ENCODE measurements around the gene NKX2-1.

The NKX2-1 gene

DNA sequence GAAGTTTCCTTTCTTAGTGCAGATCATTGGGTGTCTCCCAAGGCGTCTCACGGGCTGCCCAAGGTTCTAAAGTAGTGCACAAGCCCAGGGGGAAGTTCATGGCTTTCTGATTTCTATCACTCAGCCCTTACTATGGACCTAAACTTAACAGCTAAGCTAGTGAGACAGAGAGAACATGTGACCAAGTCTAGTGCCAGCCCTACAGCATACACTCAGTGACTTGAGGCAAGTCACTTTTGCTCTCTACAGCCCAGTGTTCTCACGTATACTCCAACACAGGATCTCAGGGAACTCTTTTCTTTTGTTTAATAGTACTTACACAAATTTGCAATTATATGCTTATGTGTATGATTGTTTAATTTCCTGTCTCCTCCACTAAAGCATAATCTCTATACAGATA lies 48.6 kb downstream of the NKX2-1 start:
- Histone ChIP-seq H2BK12ac (ENCODE audit: low read length in 2 of 2) (no peak overlapping the region), H4K8ac (ENCODE audit: low read length) (no peak overlapping the region), H2AFZ (ENCODE audit: low read depth, low read length) (no peak overlapping the region), H3K36me3 (ENCODE audit: control insufficient read depth in 1 of 2, insufficient read depth in 2 of 2, low read depth in 1 of 2, low read length in 2 of 2) (no peaks in the 10 kb centered on the region), H3K9me3 (ENCODE audit: control insufficient read depth, low read length) (no peaks in the 10 kb centered on the region), H2BK120ac (ENCODE audit: low read depth, low read length) (no peak overlapping the region), H3K14ac (ENCODE audit: low read length in 2 of 2) (no peak overlapping the region), H3K4me3 (ENCODE audit: insufficient read depth in 1 of 2, low read depth in 1 of 2, low read length in 2 of 2) (no peak overlapping the region), H2BK15ac (ENCODE audit: low read depth, poor library complexity, severe bottlenecking) (no peak overlapping the region), H4K91ac (ENCODE audit: low read length) (no peak overlapping the region), H2BK5ac (ENCODE audit: low read depth, low read length, poor library complexity, severe bottlenecking) (no peak overlapping the region), H3K4me2 (ENCODE audit: low read length, poor library complexity, severe bottlenecking) (no peak overlapping the region), H3K18ac (ENCODE audit: low read depth in 1 of 2, low read length in 2 of 2) (no peak overlapping the region), H3K9ac (ENCODE audit: low read length) (no peak overlapping the region), H3K27ac (ENCODE audit: low read length, poor library complexity, severe bottlenecking) (no peak overlapping the region), H3K4ac (ENCODE audit: low read depth in 1 of 2, low read length in 2 of 2) (no peak overlapping the region), H3K23ac (ENCODE audit: low read length in 2 of 2) (no peak overlapping the region), H3K4me1 (ENCODE audit: control insufficient read depth, insufficient read depth, low read depth, low read length) (no peaks in the 10 kb centered on the region), H2AK5ac (ENCODE audit: low read length, severe bottlenecking) (no peak overlapping the region), H3K27me3 (ENCODE audit: control insufficient read depth in 1 of 2, insufficient read depth in 1 of 2, low read length in 2 of 2) (peaks cover 0 to 3% of the 10 kb centered on the region in 2 experiments), H3K79me1 (replicated peaks; ENCODE audit: low read length, poor library complexity, severe bottlenecking) (no peaks in the 10 kb centered on the region)
- WGBS, result 74% methylated on average over 2 of the region's 3 CpGs
- no peak for DNase-seq

- Histone ChIP-seq H3K4me3 (ENCODE audit: insufficient read depth in 1 of 2, low read depth in 1 of 2, low read length in 2 of 2) (no peak overlapping the region), H4K91ac (ENCODE audit: low read length) (no peak overlapping the region), H3K79me1 (replicated peaks; ENCODE audit: low read length, poor library complexity, severe bottlenecking) (no peaks in the 10 kb centered on the region), H3K23ac (ENCODE audit: low read length in 2 of 2) (no peak overlapping the region), H3K14ac (ENCODE audit: low read length in 2 of 2) (no peak overlapping the region), H3K27ac (ENCODE audit: low read length, poor library complexity, severe bottlenecking) (no peak overlapping the region), H3K18ac (ENCODE audit: low read depth in 1 of 2, low read length in 2 of 2) (no peak overlapping the region), H3K4me2 (ENCODE audit: low read length, poor library complexity, severe bottlenecking) (no peak overlapping the region), H3K4ac (ENCODE audit: low read depth in 1 of 2, low read length in 2 of 2) (no peak overlapping the region), H3K9ac (ENCODE audit: low read length) (no peak overlapping the region), H2BK5ac (ENCODE audit: low read depth, low read length, poor library complexity, severe bottlenecking) (no peak overlapping the region), H2AFZ (ENCODE audit: low read depth, low read length) (no peak overlapping the region), H3K27me3 (ENCODE audit: control insufficient read depth in 1 of 2, insufficient read depth in 1 of 2, low read length in 2 of 2) (peaks cover 0 to 3% of the 10 kb centered on the region in 2 experiments), H2BK15ac (ENCODE audit: low read depth, poor library complexity, severe bottlenecking) (no peak overlapping the region), H3K36me3 (ENCODE audit: control insufficient read depth in 1 of 2, insufficient read depth in 2 of 2, low read depth in 1 of 2, low read length in 2 of 2) (no peaks in the 10 kb centered on the region), H2BK120ac (ENCODE audit: low read depth, low read length) (no peak overlapping the region), H3K9me3 (ENCODE audit: control insufficient read depth, low read length) (no peaks in the 10 kb centered on the region), H2AK5ac (ENCODE audit: low read length, severe bottlenecking) (no peak overlapping the region), H4K8ac (ENCODE audit: low read length) (no peak overlapping the region), H3K4me1 (ENCODE audit: control insufficient read depth, insufficient read depth, low read depth, low read length) (no peaks in the 10 kb centered on the region), H2BK12ac (ENCODE audit: low read length in 2 of 2) (no peak overlapping the region)
- no peak for DNase-seq
- no CpG with 5 or more reads among the region's 1 CpG for WGBS
Measured at GRCh38 chr14:36467332-36467731, 52.7 kb downstream of the NKX2-1 start.
